ENCODE measurements around the gene LDAF1.
"Not testable (repeated sequence)": the region's sequence is repeated elsewhere in the genome, so short reads cannot be mapped to it uniquely, and the experiment has no call there.

DNA sequence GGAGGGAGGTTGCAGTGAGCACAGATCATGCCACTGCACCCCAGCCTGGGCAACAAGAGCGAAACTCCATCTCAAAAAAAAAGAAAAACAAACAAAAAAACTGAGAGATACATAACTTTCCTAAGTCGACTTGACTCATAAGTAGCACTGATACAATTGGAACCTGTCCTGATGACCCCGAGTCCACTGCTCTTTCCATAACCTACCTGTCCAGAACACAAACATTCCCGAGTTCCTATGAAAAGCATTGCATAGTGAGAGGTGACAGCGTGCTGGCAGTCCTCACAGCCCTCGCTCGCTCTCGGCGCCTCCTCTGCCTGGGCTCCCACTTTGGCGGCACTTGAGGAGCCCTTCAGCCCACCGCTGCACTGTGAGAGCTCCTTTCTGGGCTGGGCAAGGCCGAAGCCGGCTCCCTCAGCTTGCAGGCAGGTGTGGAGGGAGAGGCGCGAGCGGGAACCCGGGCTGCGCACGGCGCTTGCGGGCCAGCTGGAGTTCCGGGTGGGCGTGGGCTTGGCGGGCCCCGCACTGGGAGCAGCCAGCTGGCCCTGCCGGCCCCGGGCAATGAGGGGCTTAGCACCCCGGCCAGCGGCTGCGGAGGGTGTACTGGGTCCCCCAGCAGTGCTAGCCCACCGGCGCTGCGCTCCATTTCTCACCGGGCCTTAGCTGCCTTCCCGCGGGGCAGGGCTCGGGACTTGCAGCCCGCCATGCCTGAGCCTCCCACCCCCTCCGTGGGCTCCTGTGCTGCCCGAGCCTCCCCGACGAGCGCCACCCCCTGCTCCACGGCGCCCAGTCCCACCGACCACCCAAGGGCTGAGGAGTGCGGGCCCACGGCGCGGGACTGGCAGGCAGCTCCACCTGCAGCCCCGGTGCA, 6.1 kb upstream of the LDAF1 start:
- TF ChIP-seq POLR2A (IDR thresholded peaks at IDR 0.05) = not testable (repeated sequence)
- TF ChIP-seq, protein P1, sequence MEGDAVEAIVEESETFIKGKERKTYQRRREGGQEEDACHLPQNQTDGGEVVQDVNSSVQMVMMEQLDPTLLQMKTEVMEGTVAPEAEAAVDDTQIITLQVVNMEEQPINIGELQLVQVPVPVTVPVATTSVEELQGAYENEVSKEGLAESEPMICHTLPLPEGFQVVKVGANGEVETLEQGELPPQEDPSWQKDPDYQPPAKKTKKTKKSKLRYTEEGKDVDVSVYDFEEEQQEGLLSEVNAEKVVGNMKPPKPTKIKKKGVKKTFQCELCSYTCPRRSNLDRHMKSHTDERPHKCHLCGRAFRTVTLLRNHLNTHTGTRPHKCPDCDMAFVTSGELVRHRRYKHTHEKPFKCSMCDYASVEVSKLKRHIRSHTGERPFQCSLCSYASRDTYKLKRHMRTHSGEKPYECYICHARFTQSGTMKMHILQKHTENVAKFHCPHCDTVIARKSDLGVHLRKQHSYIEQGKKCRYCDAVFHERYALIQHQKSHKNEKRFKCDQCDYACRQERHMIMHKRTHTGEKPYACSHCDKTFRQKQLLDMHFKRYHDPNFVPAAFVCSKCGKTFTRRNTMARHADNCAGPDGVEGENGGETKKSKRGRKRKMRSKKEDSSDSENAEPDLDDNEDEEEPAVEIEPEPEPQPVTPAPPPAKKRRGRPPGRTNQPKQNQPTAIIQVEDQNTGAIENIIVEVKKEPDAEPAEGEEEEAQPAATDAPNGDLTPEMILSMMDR (IDR thresholded peaks at IDR 0.05) = not testable (repeated sequence)

Data from right lobe of liver (tissue), 4 donors.